Memory B cell (primary cell): ENCODE results near the gene GPR33.
"Not testable (repeated sequence)": the region's sequence is repeated elsewhere in the genome, so short reads cannot be mapped to it uniquely, and the experiment has no call there.

Source experiments
- ATAC-seq: fragments of 150-1000 bp; cut with Tn5 transposase; 2 replicates; pipeline ENCODE4 v1.10.0; 2021; ENCODE audit warnings: low read depth, mild to moderate bottlenecking, moderate library complexity
- DNase-seq, 2 donors: peaks; one replicate each; pipeline ENCODE4 v3.0.0; 2022; ENCODE audit warnings: low spot score in 2 of 2
- H3K27ac Mint-ChIP-seq: one replicate; pipeline ENCODE4 v1.8.0; 2022; ENCODE audit warnings: mild to moderate bottlenecking, moderate library complexity, mixed read lengths
- H3K27me3 Mint-ChIP-seq: one replicate; pipeline ENCODE4 v1.8.0; 2022; ENCODE audit warnings: mixed read lengths
- H3K36me3 Mint-ChIP-seq: one replicate; pipeline ENCODE4 v1.8.0; 2022; ENCODE audit warnings: mild to moderate bottlenecking, mixed read lengths
- H3K4me1 Mint-ChIP-seq: one replicate; pipeline ENCODE4 v1.8.0; 2022; ENCODE audit warnings: mixed read lengths
- H3K4me3 Mint-ChIP-seq: one replicate; pipeline ENCODE4 v1.8.0; 2022; ENCODE audit warnings: mild to moderate bottlenecking, moderate library complexity, mixed read lengths
- H3K9me3 Mint-ChIP-seq: one replicate; pipeline ENCODE4 v1.8.0; 2022; ENCODE audit warnings: mixed read lengths

Gene GPR33

DNA sequence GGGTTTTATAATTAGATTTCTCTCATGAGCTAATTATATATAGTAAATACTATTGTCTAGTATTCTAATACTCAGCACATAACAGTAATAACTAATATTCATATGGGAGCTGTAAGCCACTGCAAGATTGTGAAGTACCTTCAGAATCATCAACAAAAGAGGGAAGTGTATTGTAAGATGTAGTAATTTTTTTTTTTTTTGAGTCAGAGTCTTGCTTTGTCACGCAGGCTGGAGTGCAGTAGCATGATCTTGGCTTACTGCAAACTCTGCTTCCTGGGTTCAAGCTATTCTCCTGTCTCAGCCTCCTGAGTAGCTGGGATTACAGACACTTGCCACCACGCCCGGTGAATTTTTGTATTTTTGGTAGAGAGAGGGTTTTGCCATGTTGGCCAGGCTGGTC, 3.1 kb downstream of the GPR33 start:
- Mint-ChIP-seq H3K27me3 (no peaks in the 10 kb centered on the region), H3K4me3 (no peak overlapping the region), H3K9me3 (peaks cover 3% of the 10 kb centered on the region), H3K4me1 (peaks cover 18% of the 10 kb centered on the region), H3K27ac (no peak overlapping the region), H3K36me3 (no peaks in the 10 kb centered on the region)
- DNase-seq (no peak), ATAC-seq (no peak)

DNA sequence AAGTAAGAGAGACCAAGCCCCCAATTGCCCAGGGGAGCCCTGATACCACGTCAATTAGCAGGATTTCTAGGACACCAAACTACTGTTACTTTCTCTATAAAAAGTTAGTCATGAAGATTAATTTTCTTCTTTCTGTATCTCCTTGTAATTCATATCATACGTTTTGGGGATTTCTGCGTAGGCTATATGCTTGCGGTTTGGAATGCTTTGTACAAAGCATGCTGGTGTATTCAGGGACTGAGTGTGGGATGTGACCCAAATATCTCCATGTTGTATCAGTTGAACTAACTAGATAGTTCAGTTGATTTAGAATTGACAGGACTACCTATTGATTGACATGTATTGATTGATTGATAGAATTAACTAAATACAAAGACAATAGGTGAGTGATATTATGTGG, 7.7 kb downstream of the GPR33 start:
- DNase-seq (no peak), ATAC-seq (no peak)
- Mint-ChIP-seq H3K4me1 (peaks cover 7% of the 10 kb centered on the region), H3K36me3 (no peaks in the 10 kb centered on the region), H3K27ac (no peak overlapping the region), H3K4me3 (no peak overlapping the region), H3K9me3 (no peaks in the 10 kb centered on the region), H3K27me3 (no peaks in the 10 kb centered on the region)

DNA sequence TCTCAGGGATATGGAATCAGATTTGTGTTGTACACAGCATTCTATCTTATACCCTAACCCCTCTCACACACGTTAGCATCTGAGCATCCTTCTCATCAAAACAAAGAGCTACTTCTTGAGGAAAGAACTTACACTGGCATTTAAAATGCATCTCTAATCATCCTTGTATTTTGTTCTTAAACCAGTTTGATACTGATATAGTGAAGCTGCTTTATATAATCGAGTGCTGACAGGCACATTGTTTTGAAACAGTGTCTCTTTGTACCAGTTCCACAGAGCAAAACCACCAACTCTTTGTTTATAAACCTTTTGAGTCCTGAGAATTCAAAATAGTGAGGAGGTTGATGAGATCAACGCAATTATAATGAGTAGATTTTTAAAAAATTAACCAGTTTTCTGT, 8.8 kb downstream of the GPR33 start:
- H3K27me3 Mint-ChIP-seq: peaks cover 1% of the 10 kb centered on the region
- no peak overlapping the region for H3K27ac Mint-ChIP-seq
- peaks cover under 1% of the 10 kb centered on the region for H3K36me3 Mint-ChIP-seq
- ATAC-seq: no peak
- no peak for DNase-seq
- H3K4me3 Mint-ChIP-seq: no peak overlapping the region
- H3K9me3 Mint-ChIP-seq: peaks cover 1% of the 10 kb centered on the region
- H3K4me1 Mint-ChIP-seq: peaks cover 7% of the 10 kb centered on the region

DNA sequence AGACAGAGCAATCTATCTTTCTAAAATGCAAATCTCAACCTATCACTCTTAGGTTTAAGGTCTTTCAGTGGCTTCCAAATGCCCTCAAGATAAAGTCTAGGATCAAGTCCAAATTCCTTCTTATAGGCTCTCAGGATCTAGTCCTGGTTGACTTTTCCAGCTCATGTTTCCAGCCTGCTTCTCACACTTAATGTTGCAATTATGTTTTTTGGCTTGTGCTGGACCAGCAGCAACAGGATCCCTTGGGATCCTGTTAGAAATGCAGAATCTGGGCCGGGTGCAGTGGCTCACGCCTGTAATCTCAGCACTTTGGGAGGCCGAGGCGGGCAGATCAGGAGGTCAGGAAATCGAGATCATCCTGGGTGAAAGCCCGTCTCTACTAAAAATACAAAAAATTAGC, 10.6 kb downstream of the GPR33 start:
- Mint-ChIP-seq H3K36me3 (peaks cover 2% of the 10 kb centered on the region), H3K27me3 (peaks cover 1% of the 10 kb centered on the region), H3K4me3 (no peak overlapping the region), H3K4me1 (peaks cover 7% of the 10 kb centered on the region), H3K9me3 (peaks cover 2% of the 10 kb centered on the region), H3K27ac (no peak overlapping the region)
- no peak for ATAC-seq
- DNase-seq: no peak

DNA sequence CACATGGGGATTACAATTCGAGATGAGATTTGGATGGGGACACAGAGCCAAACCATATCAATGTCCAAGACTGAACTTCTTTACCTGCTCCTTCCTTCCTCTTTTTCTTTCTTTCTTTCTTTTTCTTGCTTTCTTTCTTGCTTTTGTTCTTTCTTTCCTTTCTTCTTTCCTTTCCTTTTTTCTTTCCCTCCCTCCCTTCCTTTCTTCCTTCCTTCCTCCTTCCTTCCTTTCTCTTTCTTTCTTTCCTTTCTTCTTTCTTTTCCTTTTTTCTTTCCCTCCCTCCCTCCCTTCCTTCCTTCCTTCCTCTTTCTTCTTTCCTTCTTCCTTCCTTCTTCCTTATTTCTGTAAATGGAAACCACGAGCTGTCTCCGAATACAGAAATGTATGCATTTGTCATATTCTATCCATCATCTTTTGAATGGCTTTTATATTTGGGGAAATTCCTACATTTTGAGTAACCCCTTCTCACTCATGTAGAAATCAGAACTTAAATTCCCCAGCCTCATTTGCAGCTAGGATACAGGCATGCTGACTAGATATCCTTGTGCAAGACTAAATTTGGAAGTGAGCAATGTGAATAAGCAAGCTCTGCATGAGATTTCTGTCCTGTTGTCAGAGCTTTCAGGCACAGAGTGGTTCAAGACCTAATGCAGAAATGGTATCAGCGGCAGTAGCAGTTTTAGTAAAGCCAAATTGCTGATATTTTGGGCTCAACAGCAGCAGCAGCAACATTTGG, 11.5 kb downstream of the GPR33 start:
- DNase-seq (no peak), ATAC-seq (no peak)
- H3K9me3 Mint-ChIP-seq: peaks cover 2% of the 10 kb centered on the region
- H3K27me3 Mint-ChIP-seq: peaks cover 3% of the 10 kb centered on the region
- H3K36me3 Mint-ChIP-seq: peaks cover 2% of the 10 kb centered on the region
- peaks cover 7% of the 10 kb centered on the region for H3K4me1 Mint-ChIP-seq
- no peak overlapping the region for H3K4me3 Mint-ChIP-seq
- no peak overlapping the region for H3K27ac Mint-ChIP-seq

DNA sequence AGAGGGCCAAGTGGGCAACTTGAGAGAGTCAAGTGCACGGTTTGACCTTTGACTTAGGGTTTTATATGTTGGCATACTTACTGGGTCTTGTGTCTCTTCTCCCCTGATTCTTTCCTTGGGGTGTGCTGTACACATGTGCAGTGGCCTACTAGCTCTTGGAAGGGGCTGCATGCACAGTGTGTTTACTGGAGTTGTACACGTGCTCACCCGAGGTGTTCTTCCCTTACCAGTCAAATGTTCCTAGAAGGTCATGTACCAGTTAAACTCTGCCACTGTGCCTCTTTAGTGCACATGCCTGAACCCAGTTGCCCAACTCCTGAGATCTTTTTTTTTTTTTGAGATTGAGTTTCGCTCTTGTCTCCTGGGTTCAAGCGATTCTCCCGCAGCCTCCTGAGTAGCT, 21.3 kb downstream of the GPR33 start:
- no peaks in the 10 kb centered on the region for H3K27me3 Mint-ChIP-seq
- no peak overlapping the region for H3K27ac Mint-ChIP-seq
- peaks cover 5% of the 10 kb centered on the region for H3K4me1 Mint-ChIP-seq
- DNase-seq (no peak), ATAC-seq (no peak)
- no peaks in the 10 kb centered on the region for H3K36me3 Mint-ChIP-seq
- H3K4me3 Mint-ChIP-seq: no peak overlapping the region
- H3K9me3 Mint-ChIP-seq: no peaks in the 10 kb centered on the region

DNA sequence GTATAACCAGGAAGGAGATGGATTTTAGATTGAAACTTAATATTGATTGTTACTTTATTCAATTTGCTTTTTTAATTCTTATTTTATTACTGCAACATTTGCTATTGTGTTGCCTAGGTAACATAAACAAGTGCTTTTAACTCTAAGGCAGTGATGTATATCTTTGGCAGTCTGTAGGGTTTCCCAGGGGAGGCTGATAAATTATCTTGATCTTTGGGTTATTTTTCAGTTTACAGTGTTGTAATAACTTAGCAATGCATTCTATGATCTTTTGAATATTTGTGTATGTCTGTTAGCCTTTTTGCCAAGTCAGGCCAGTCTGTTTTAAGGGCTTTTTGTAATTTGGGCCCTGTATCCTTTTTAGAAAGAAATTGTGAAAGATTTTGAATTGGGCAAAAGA, 22.7 kb downstream of the GPR33 start:
- ATAC-seq (no peak), DNase-seq (no peak)
- no peaks in the 10 kb centered on the region for H3K36me3 Mint-ChIP-seq
- H3K9me3 Mint-ChIP-seq: no peaks in the 10 kb centered on the region
- peaks cover 7% of the 10 kb centered on the region for H3K4me1 Mint-ChIP-seq
- no peak overlapping the region for H3K4me3 Mint-ChIP-seq
- no peaks in the 10 kb centered on the region for H3K27me3 Mint-ChIP-seq
- H3K27ac Mint-ChIP-seq: no peak overlapping the region

DNA sequence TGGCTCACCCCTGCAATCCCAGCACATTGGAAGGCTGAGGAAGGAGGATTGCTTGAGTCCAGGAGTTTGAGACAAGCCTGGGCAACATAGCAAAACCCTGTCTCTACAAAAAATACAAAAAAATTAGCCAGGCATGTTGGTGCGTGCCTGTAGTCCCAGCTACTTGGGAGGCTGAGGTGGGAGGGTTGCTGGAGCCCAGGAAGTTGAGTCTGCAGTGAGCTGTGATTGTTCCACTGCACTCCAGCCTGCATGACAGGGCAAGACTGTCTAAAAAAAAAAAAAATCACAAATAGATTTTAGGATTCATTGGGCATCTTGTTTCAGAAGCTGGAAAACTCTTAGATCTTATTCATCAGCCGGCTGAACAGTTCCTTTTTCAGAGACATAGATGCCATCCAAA, 25.4 kb downstream of the GPR33 start:
- H3K36me3 Mint-ChIP-seq, H3K27ac Mint-ChIP-seq, ATAC-seq, H3K9me3 Mint-ChIP-seq, H3K4me3 Mint-ChIP-seq, H3K27me3 Mint-ChIP-seq, DNase-seq: not testable (repeated sequence)
- peaks cover 15% of the 10 kb centered on the region for H3K4me1 Mint-ChIP-seq

DNA sequence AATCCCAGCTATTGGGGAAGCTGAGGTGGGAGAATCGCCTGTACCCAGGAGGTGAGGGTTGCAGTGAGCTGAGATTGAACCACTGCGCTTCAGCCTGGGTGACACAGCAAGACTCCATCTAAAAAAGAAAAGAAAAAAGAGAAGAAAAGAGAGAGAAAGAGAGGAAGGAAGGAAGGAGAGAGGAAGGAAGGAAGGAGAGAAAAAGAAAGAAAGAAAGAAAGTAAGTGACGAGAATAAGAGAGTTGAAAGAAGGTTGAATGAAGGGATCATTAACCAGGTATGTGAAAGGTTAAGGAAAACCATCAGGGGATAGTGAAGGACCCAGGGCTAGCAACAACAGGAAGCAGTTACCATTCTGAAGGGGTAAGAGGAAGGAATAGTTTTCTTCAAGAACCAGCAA, 26.3 kb downstream of the GPR33 start:
- Mint-ChIP-seq H3K4me1 (peaks cover 17% of the 10 kb centered on the region), H3K27ac (peak overlapping the region; percentile 22), H3K36me3 (no peaks in the 10 kb centered on the region), H3K4me3 (no peak overlapping the region), H3K27me3 (no peaks in the 10 kb centered on the region), H3K9me3 (no peaks in the 10 kb centered on the region)
- DNase-seq (no peak), ATAC-seq (no peak)

DNA sequence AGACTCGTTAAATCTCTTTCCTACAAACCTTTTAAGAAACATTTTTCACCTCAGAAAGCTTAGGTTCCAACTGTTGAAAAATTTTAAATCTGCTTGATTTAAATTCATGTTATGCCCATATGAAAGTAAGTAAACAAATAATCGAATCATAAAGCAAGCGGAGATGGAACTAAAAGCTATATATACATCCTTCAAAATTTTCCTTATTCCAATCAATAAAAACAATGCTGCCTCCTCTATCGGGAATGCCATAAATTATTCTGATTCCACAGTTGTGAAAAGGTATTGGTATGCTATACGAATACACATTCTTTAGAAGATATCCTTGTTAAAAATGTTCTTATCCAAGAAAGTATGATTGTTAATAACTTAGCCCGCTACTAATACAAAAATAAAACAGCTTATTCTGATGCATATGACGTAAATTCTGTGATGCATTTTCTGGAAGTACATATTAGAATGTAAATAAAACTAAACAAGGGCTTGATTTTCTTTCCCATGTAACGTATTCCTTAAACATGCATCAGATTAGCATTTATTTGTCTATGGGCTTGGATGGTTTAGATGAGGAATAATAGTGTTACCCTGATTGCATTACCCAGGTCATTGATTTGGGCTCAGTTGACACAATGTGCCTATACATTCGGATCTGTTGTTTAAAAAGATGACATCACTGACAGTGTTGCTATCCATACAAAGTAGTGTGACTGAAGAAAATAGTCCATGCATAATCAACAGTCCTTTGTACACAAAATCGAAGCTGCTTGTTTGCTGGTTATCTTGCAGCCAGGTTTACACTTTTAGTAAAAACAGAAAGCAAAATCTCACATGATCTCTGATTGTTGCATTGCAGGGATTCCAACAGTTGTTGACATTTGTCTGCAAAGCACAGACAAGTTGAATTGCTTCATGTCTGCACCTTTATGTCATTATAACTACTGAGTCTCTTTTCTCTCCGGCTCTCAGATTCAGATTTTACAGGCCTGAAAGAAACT, 29.9 kb downstream of the GPR33 start:
- Mint-ChIP-seq H3K27ac (peak overlapping the region; percentile 89), H3K4me3 (peak overlapping the region; percentile 96), H3K4me1 (peaks cover 17% of the 10 kb centered on the region), H3K36me3 (no peaks in the 10 kb centered on the region), H3K27me3 (no peaks in the 10 kb centered on the region), H3K9me3 (no peaks in the 10 kb centered on the region)
- no peak for DNase-seq
- ATAC-seq: no peak

DNA sequence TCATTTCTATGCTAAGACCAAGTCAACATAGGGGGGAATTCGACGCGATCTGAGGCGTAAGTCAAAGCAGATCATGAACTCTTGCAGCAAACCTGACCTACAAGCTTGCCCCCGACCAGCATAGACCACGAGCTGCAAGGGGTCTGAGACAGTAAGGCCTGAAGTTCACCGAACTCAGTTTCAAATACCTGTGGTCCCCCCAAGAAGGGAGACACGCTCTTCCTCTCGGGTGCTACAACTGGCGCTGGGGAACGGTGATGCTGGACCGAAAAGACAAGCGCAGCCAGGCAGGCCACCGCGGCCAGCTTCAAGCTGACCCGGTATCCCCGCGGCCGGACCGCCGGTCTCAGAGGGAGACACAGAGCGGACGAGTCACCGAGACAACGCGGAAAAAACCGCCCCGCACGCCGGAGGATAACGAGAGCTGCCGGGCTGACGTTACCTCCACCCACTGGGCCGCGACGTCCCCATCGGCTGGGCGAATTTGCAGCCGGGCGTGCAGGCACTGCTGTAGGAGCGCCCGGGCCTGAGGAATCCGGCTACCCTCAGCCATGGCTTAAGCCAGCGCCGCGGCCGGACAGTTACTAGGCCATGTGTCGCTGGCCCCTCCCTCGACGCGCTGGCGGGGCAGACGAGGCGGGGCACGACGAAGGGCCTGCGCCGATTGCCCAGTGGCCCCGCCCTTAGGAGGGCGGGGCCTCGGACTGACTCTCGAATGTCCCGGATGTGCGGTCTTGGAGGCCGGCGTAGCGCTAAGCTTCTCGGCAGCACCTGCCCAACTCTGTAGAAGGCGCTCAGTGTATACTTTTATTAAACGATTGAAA, 30.8 kb downstream of the GPR33 start, which contains the start of gene DTD2:
TSS of gene DTD2 (minus strand) at position 666 of the 824 bp plus-strand sequence. CDS start at position 553, 113 bp downstream.
- Mint-ChIP-seq H3K27me3 (no peaks in the 10 kb centered on the region), H3K36me3 (no peaks in the 10 kb centered on the region), H3K9me3 (no peaks in the 10 kb centered on the region), H3K4me1 (peaks cover 17% of the 10 kb centered on the region), H3K4me3 (peak within 1 kb of the TSS; percentile 96), H3K27ac (peak within 1 kb of the TSS; percentile 89)
- ATAC-seq (peak; percentile 97), DNase-seq (peak; percentile 83 to 88)

DNA sequence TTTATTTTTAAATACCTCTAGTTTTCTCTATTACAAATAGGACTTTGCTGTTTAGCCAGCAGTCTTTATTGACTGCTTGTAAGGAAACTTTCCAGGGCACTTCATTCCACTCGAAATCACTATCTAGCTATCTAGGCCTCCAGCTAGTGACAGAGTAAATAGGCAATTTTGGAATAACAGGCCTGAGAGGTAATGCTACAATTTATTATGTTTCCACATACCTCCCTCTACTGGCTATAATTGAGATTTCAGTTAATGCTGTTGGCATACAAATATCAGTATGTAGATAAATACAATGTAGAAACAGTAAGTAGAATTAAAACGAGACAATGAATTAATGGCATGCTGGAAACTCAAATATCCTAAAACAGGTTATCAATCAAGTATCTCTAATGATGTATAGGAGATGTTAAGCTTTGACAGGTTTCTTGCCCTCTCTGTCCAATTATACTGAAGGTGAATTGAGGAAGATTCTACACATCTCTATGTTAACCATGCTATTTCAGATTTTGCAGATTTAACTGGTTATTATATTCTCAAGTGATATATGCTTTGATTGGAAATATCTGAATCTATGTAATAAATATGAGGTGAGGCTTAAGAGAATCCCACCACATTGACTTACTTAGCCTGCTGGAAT, 37.7 kb downstream of the GPR33 start:
- peak in 1 of 2 donors; percentile 9 for DNase-seq
- Mint-ChIP-seq H3K36me3 (peaks cover 15% of the 10 kb centered on the region), H3K27me3 (no peaks in the 10 kb centered on the region), H3K4me3 (no peak overlapping the region), H3K27ac (no peak overlapping the region), H3K4me1 (no peaks in the 10 kb centered on the region), H3K9me3 (no peaks in the 10 kb centered on the region)
- ATAC-seq: peak; percentile 49

DNA sequence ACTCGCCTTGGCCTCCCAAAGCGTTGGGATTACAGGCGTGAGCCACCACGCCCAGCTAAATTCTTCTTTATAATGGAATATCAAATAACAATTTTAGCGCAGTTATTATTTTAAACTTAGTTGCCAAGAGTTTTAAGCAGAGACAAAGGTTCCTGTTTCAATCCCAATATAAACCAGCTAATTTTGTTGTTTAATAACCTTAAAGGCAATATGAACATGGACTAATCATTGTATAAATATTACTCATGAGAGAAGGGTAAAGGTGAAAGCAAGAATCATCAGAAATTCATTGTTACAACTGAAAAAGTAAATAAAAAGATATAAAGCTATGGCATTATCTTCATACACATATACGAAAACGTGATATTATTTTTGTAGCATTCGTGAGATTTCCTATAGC, 38.7 kb downstream of the GPR33 start:
- no peak overlapping the region for H3K27ac Mint-ChIP-seq
- peaks cover under 1% of the 10 kb centered on the region for H3K9me3 Mint-ChIP-seq
- peaks cover 16% of the 10 kb centered on the region for H3K36me3 Mint-ChIP-seq
- no peak for ATAC-seq
- no peaks in the 10 kb centered on the region for H3K4me1 Mint-ChIP-seq
- no peaks in the 10 kb centered on the region for H3K27me3 Mint-ChIP-seq
- no peak overlapping the region for H3K4me3 Mint-ChIP-seq
- no peak for DNase-seq
